GM23248 (cell line): ENCODE data around the gene ALOX5. TPM values are rescaled to one million over a fixed set of nuclear protein-coding genes. Genes with fewer than 3 reads are reported as not detected.
"Not testable (repeated sequence)": the region's sequence is repeated elsewhere in the genome, so short reads cannot be mapped to it uniquely, and the experiment has no call there.

ENCODE experiments used
- DNase-seq: peaks from one replicate; pipeline ENCODE4 v3.0.0-alpha.2; 2015
- H2AFZ ChIP-seq: fragments of 200-600 bp; sonication (generic); 2 replicates; pipeline ENCODE4 v1.6.1; 2016; ENCODE audit warnings: antibody characterized with exemption
- H3F3A ChIP-seq: fragments of 200-600 bp; sonication (generic); 2 replicates; pipeline ENCODE4 v1.6.1; 2016; ENCODE audit warnings: mild to moderate bottlenecking, antibody characterized with exemption, mixed run types; ENCODE audit not compliant: insufficient read depth
- H3K27ac ChIP-seq: fragments of 200-600 bp; sonication (generic); 2 replicates; pipeline ENCODE4 v1.5.1; 2016; ENCODE audit warnings: mild to moderate bottlenecking
- H3K27me3 ChIP-seq: fragments of 200-600 bp; sonication (generic); replicated peaks from 2 replicates; pipeline ENCODE4 v1.6.1; 2016; ENCODE audit warnings: mild to moderate bottlenecking; ENCODE audit not compliant: insufficient read depth
- H3K36me3 ChIP-seq: fragments of 200-600 bp; sonication (generic); 2 replicates; pipeline ENCODE4 v1.6.1; 2016; ENCODE audit warnings: low read depth, mild to moderate bottlenecking
- H3K4me1 ChIP-seq: fragments of 200-600 bp; sonication (generic); 2 replicates; pipeline ENCODE4 v1.6.1; 2016; ENCODE audit warnings: mild to moderate bottlenecking; ENCODE audit not compliant: insufficient read depth
- H3K4me2 ChIP-seq: fragments of 200-600 bp; sonication (generic); one replicate; pipeline ENCODE4 v1.6.1; 2016; ENCODE audit warnings: mild to moderate bottlenecking; ENCODE audit not compliant: unreplicated experiment
- H3K4me3 ChIP-seq: fragments of 200-600 bp; sonication (generic); 2 replicates; pipeline ENCODE4 v1.5.1; 2016; ENCODE audit warnings: mild to moderate bottlenecking
- H3K79me2 ChIP-seq: fragments of 200-600 bp; sonication (generic); 2 replicates; pipeline ENCODE4 v1.6.1; 2016; ENCODE audit warnings: mild to moderate bottlenecking; ENCODE audit not compliant: insufficient read depth
- H3K9ac ChIP-seq: fragments of 200-600 bp; sonication (generic); 2 replicates; pipeline ENCODE4 v1.6.1; 2016; ENCODE audit warnings: mild to moderate bottlenecking
- H3K9me2 ChIP-seq: fragments of 200-600 bp; sonication (generic); 2 replicates; pipeline ENCODE4 v1.6.1; 2016; ENCODE audit warnings: mixed run types, mild to moderate bottlenecking, moderate library complexity; ENCODE audit not compliant: insufficient read depth
- H3K9me3 ChIP-seq: fragments of 200-600 bp; sonication (generic); one replicate; pipeline ENCODE4 v1.6.1; 2017; ENCODE audit warnings: low read depth
- H4K20me1 ChIP-seq: fragments of 200-600 bp; sonication (generic); 2 replicates; pipeline ENCODE4 v1.6.0; 2016; ENCODE audit not compliant: insufficient read depth
- EZH2 ChIP-seq: fragments of 200-600 bp; sonication (generic); IDR thresholded peaks from 2 replicates; pipeline ENCODE4 v1.6.1; 2018; ENCODE audit warnings: antibody characterized with exemption, mild to moderate bottlenecking; ENCODE audit not compliant: insufficient read depth, poor library complexity, severe bottlenecking
- EZH2phosphoT487 ChIP-seq: fragments of 200-600 bp; sonication (generic); IDR thresholded peaks from 2 replicates; pipeline ENCODE4 v1.6.1; 2018; ENCODE audit warnings: antibody characterized with exemption, moderate library complexity, mild to moderate bottlenecking, low read depth; ENCODE audit not compliant: insufficient read depth
- WGBS, 2 experiments: methylation state at CpG; one replicate each; pipeline ENCODE4 v1.1.6; 2015 to 2017; ENCODE audit warnings: low lambda C conversion rate in 2 of 2, low coverage in 1 of 2; ENCODE audit errors: missing lambda C conversion rate in 2 of 2; 5-methylcytosine and 5-hydroxymethylcytosine counted together
- in situ Hi-C: fragments of 300-500 bp; cut with MboI; formaldehyde crosslinking; loops from 2 replicates; pipeline ENCODE4 v1.15.0; 2020
- polyA plus RNA-seq: library from polyadenylated mRNA; unstranded; fragments of >200 nt; fragmentation: Nextera tagmentation; extraction: Ambion mirVana; gene quantifications from 2 replicates; pipeline ENCODE4 v1.2.1, GENCODE V29; 2016
- total RNA-seq: library from RNA; depleted of rRNA; stranded (reverse); fragments of >200 nt; shearing (Covaris generic); gene quantifications from 2 replicates; pipeline ENCODE4 v1.2.3, GENCODE V29; 2014; rRNA removed

ALOX5 gene
- total RNA-seq: not detected in 2 replicates
- 0.22 TPM in 1 of 2 replicates, not detected in the other for polyA plus RNA-seq

- Histone ChIP-seq H3K36me3 (no peaks in the 10 kb centered on the region), H3K27me3 (peaks cover 67% of the 10 kb centered on the region), H2AFZ (peak within 1 kb of the TSS; percentile 51), H3K9me3 (no peaks in the 10 kb centered on the region), H3K9me2 (no peaks in the 10 kb centered on the region), H3F3A (no peaks in the 10 kb centered on the region), H4K20me1 (no peaks in the 10 kb centered on the region), H3K79me2 (no peaks in the 10 kb centered on the region), H3K27ac (no peak within 1 kb of the TSS), H3K4me2 (no peak within 1 kb of the TSS), H3K4me1 (no peaks in the 10 kb centered on the region), H3K4me3 (no peak within 1 kb of the TSS), H3K9ac (no peak within 1 kb of the TSS)
- in situ Hi-C loops: no loop called here
- TF ChIP-seq EZH2phosphoT487: no peak
- TF ChIP-seq EZH2: no peak
- DNase-seq: peak; percentile 10
- 1 to 3% methylated on average over 33 to 59 of the region's 59 CpGs for WGBS, 2 experiments
Observed at GRCh38 chr10:45373576-45374349, at the start of gene ALOX5. TSS of gene ALOX5 (plus strand) at chr10:45374216. CDS start at chr10:45374280, 64 bp downstream.

DNA sequence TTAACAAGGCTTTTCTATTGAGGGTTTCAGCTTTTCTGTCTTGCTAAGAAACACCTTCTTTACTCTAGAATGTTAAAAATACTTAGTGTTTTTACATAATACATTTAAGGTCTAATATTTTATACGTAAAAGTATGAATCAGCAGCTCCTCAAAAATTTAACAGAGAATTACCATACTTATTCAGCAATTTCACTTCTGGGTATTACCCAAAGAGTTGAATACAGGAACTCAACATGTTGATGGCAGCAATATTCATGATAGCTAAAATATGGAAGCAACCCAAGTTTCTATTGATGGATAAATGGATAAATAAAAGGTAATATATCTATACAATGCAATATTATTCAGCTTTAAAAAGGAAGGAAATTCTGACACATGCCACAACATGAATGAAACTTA is 48.9 kb upstream of the ALOX5 start:
- H3K9ac ChIP-seq: no peak overlapping the region
- H4K20me1 ChIP-seq: no peaks in the 10 kb centered on the region
- H3K4me1 ChIP-seq: no peaks in the 10 kb centered on the region
- no peak overlapping the region for H3K4me3 ChIP-seq
- no peaks in the 10 kb centered on the region for H3K27me3 ChIP-seq
- 27 to 32% methylated on average over 1 of the region's 1 CpG for WGBS, 2 experiments
- no peak overlapping the region for H3K27ac ChIP-seq
- H3K4me2 ChIP-seq: no peak overlapping the region
- no peaks in the 10 kb centered on the region for H3K79me2 ChIP-seq
- no peak for DNase-seq
- TF ChIP-seq EZH2phosphoT487 (no peak), EZH2 (no peak)
- no peaks in the 10 kb centered on the region for H3F3A ChIP-seq
- in situ Hi-C loops: no loop called here
- H3K9me2 ChIP-seq: no peaks in the 10 kb centered on the region
- H3K36me3 ChIP-seq: no peaks in the 10 kb centered on the region
- H2AFZ ChIP-seq: no peak overlapping the region
- no peaks in the 10 kb centered on the region for H3K9me3 ChIP-seq

DNA sequence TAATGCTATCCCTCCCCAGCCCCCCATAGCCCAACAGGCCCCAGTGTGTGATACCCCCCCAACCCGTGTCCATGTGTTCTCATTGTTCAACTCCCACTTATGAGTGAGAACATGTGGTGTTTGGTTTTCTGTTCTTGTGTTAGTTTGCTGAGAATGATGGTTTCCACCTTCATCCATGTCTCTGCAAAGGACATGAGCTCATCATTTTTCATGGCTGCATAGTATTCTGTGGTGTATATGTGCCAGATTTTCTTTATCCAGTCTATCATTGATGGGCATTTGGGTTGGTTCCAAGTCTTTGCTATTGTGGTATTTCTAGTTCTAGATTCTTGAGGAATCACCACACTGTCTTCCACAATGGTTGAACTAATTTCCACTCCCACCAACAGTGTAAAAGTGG is 47.2 kb upstream of the ALOX5 start:
- WGBS, 2 experiments: 12 to 18% methylated on average over 1 of the region's 1 CpG
- H3F3A ChIP-seq, H3K27me3 ChIP-seq, H3K79me2 ChIP-seq, in situ Hi-C loops, H4K20me1 ChIP-seq, DNase-seq, H3K9ac ChIP-seq, H3K27ac ChIP-seq, H3K4me3 ChIP-seq, H3K36me3 ChIP-seq, H3K4me2 ChIP-seq, H3K9me3 ChIP-seq, H3K4me1 ChIP-seq, H2AFZ ChIP-seq, H3K9me2 ChIP-seq: not testable (repeated sequence)

DNA sequence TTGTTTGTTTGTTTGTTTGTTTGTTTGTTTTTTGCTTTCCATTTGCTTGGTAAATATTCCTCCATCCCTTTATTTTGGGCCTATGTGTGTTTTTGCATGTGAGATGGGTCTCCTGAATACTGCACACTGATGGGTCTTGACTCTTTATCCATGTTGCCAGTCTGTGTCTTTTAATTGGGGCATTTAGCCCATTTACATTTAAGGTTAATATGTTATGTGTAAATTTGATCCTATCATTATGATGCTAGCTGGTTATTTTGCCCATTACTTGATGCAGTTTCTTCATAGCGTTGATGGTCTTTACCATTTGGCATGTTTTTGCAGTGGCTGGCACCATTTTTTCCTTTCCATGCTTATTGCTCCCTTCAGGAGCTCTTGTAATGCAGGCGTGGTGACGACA is 42.2 kb upstream of the ALOX5 start:
- H3K27me3 ChIP-seq, H3K27ac ChIP-seq, H3K9me2 ChIP-seq, H4K20me1 ChIP-seq, H3K4me3 ChIP-seq, in situ Hi-C loops, H3K79me2 ChIP-seq, H3K9ac ChIP-seq, H3K4me2 ChIP-seq, H3K4me1 ChIP-seq, H3F3A ChIP-seq, DNase-seq, H3K36me3 ChIP-seq, H3K9me3 ChIP-seq, H2AFZ ChIP-seq: not testable (repeated sequence)
- 31 to 32% methylated on average over 3 of the region's 3 CpGs for WGBS, 2 experiments

DNA sequence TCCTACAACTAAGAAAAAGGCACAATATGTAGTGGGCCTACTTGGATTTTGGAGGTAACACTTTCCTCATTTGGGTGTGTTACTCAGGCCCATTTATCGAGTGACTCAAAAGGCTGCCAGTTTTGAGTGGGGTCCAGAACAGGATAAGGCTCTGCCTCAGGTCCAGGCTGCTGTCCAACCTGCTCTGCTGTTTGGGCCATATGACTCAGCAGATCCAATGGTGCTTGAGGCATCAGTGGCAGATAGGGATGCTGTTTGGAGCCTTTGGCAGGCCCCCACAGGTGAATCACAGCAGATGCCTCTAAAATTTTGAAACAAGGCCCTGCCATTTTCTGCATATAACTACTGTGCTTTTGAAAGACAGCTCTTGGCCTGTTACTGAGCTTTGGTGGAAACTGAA is 34.1 kb upstream of the ALOX5 start:
- DNase-seq: no peak
- in situ Hi-C loops: no loop called here

GRCh38 chr10:45340420-45340819 is 33.6 kb upstream of the ALOX5 start:
- H3K4me2 ChIP-seq, H3F3A ChIP-seq, H3K27me3 ChIP-seq, H3K9me3 ChIP-seq, DNase-seq, in situ Hi-C loops, H3K36me3 ChIP-seq, H2AFZ ChIP-seq, H3K9ac ChIP-seq, H3K79me2 ChIP-seq, H3K27ac ChIP-seq, H3K9me2 ChIP-seq, H4K20me1 ChIP-seq, H3K4me1 ChIP-seq, H3K4me3 ChIP-seq: not testable (repeated sequence)
- WGBS, 2 experiments: 9 to 16% methylated on average over 4 of the region's 4 CpGs

More for the DNA sequence above, 34.1 kb upstream of the ALOX5 start:
- no peak overlapping the region for H3K4me3 ChIP-seq
- no peaks in the 10 kb centered on the region for H3K9me3 ChIP-seq
- H2AFZ ChIP-seq: no peak overlapping the region
- no peak overlapping the region for H3K27ac ChIP-seq
- no peaks in the 10 kb centered on the region for H3K79me2 ChIP-seq
- no peaks in the 10 kb centered on the region for H3K4me1 ChIP-seq
- TF ChIP-seq EZH2phosphoT487 (no peak), EZH2 (no peak)
- H3K36me3 ChIP-seq: no peaks in the 10 kb centered on the region
- no peak overlapping the region for H3K9ac ChIP-seq
- H3K9me2 ChIP-seq: no peaks in the 10 kb centered on the region
- 22 to 23% methylated on average over 1 of the region's 1 CpG for WGBS, 2 experiments
- H3K4me2 ChIP-seq: no peak overlapping the region
- H3F3A ChIP-seq: no peaks in the 10 kb centered on the region
- no peaks in the 10 kb centered on the region for H4K20me1 ChIP-seq
- H3K27me3 ChIP-seq: no peaks in the 10 kb centered on the region

- H3K27me3 ChIP-seq, H3K79me2 ChIP-seq, in situ Hi-C loops, H3K4me1 ChIP-seq, H3K27ac ChIP-seq, H3K4me3 ChIP-seq, H3K4me2 ChIP-seq, H3K9me2 ChIP-seq, H3K9me3 ChIP-seq, DNase-seq, H3K36me3 ChIP-seq, H3F3A ChIP-seq, H4K20me1 ChIP-seq, H3K9ac ChIP-seq, H2AFZ ChIP-seq: not testable (repeated sequence)
- 47 to 58% methylated on average over 8 to 24 of the region's 24 CpGs for WGBS, 2 experiments
Observed at GRCh38 chr10:45346652-45347335, 27.2 kb upstream of the ALOX5 start.
